ENCODE measurements around the gene PTAR1.

- no peak for TF ChIP-seq POLR2A (IDR thresholded peaks at IDR 0.05)
- no peak for TF ChIP-seq CTCF (IDR thresholded peaks at IDR 0.05)
- no peak for TF ChIP-seq POLR2AphosphoS5 (IDR thresholded peaks at IDR 0.05)
- no peak for TF ChIP-seq EP300 (IDR thresholded peaks at IDR 0.05)
These were observed 28.5 kb downstream of the PTAR1 start for GRCh38 chr9:69731348-69731747.

All from upper lobe of left lung (tissue), 4 donors.